Naive thymus-derived CD8-positive, alpha-beta T cell (primary cell): ENCODE measurements around the gene SFMBT1. TPM values are rescaled to one million over a fixed set of nuclear protein-coding genes. Genes with fewer than 3 reads are reported as not detected.
A peak's percentile ranks its signal among the peaks of the same experiment; 100 is the strongest.

Source experiments
- ATAC-seq, 2 donors: fragments of 150-1000 bp; cut with Tn5 transposase in 1 of 2; sonication (Bioruptor Pico), chemical (Tn5 transposase) in 1 of 2; 1 replicate in 1 of 2; 2 replicates in 1 of 2; pipeline ENCODE4 v1.10.0; 2021; ENCODE audit warnings: mild to moderate bottlenecking in 2 of 2, moderate library complexity in 2 of 2
- POLR2A ChIA-PET: fragments of 350-600 bp; sonication (Branson Sonifier 250); formaldehyde crosslinking; loops from one replicate; lab custom pipeline; 2021; ENCODE audit warnings: antibody characterized with exemption; lab: Charles Lee
- DNase-seq, 10 donors: peaks; one replicate each; pipeline versions ENCODE4 v3.0.0 to v3.0.0-alpha.2; 2020 to 2022
- H3K27ac Mint-ChIP-seq, 10 donors: one replicate each; pipeline ENCODE4 v1.8.0; 2020 to 2022; ENCODE audit warnings: mild to moderate bottlenecking in 10 of 10, mixed read lengths in 10 of 10, moderate library complexity in 4 of 10, inconsistent platforms in 1 of 10
- H3K27me3 Mint-ChIP-seq, 5 donors: one replicate each; pipeline ENCODE4 v1.8.0; 2021 to 2022; ENCODE audit warnings: mixed read lengths in 5 of 5
- H3K36me3 Mint-ChIP-seq, 3 donors: one replicate each; pipeline ENCODE4 v1.8.0; 2020 to 2022; ENCODE audit warnings: mixed read lengths in 3 of 3, mild to moderate bottlenecking in 2 of 3, inconsistent platforms in 1 of 3
- H3K4me1 Mint-ChIP-seq, 4 donors: one replicate each; pipeline ENCODE4 v1.8.0; 2021 to 2022; ENCODE audit warnings: mixed read lengths in 4 of 4
- H3K4me3 Mint-ChIP-seq, 10 donors: one replicate each; pipeline ENCODE4 v1.8.0; 2020 to 2022; ENCODE audit warnings: mild to moderate bottlenecking in 10 of 10, mixed read lengths in 10 of 10, moderate library complexity in 6 of 10, inconsistent platforms in 1 of 10
- H3K9me3 Mint-ChIP-seq, 9 donors: one replicate each; pipeline ENCODE4 v1.8.0; 2020 to 2022; ENCODE audit warnings: mixed read lengths in 9 of 9, mild to moderate bottlenecking in 3 of 9, inconsistent platforms in 1 of 9, moderate library complexity in 1 of 9
- polyA plus RNA-seq, 3 donors: library from polyadenylated mRNA; unstranded; fragments of 300-500 nt; fragmentation: Illumina TruSeq; gene quantifications; one replicate each; pipeline ENCODE4 v1.2.3, GENCODE V29; 2021
- total RNA-seq, 8 experiments: library from RNA in 2 of 8; stranded (reverse) in 2 of 8; gene quantifications; one replicate each; pipeline ENCODE4 v1.2.3 and lab custom pipeline; 2021 to 2026

SFMBT1 gene
- total and polyA plus RNA-seq, 5 experiments from 2014 or later = 13.4 to 35.5 (median 29.7) TPM

DNA sequence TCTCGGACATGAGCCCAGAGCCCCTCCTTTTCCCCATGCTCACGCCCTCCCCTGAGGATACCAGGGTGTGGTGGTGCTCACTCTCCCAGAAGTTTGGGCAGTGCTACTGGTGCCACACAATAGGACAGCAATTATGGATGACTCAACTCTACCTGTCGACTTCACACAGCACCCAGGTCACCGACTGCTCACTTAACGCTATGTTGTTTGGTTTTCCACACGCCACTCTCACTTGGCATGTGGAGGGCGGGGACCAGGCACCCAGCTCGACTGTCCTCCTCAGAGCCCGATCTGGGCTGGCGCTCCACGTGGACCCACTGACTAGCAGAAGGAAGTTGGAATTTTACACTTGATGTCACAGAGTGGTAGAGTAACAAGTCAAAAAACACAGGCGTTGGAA lies 179.4 kb downstream of the SFMBT1 start:
- POLR2A ChIA-PET = no interaction called here
- DNase-seq (no peak), ATAC-seq (no peak)
- Mint-ChIP-seq H3K4me3 (no peak overlapping the region), H3K27ac (no peak overlapping the region), H3K36me3 (peaks cover 8 to 17% (median 15%) of the 10 kb centered on the region in 3 donors), H3K27me3 (no peaks in the 10 kb centered on the region), H3K9me3 (peaks cover 3 to 20% (median 11%) of the 10 kb centered on the region in 9 donors), H3K4me1 (peaks cover 1 to 22% (median 8%) of the 10 kb centered on the region in 4 donors)

DNA sequence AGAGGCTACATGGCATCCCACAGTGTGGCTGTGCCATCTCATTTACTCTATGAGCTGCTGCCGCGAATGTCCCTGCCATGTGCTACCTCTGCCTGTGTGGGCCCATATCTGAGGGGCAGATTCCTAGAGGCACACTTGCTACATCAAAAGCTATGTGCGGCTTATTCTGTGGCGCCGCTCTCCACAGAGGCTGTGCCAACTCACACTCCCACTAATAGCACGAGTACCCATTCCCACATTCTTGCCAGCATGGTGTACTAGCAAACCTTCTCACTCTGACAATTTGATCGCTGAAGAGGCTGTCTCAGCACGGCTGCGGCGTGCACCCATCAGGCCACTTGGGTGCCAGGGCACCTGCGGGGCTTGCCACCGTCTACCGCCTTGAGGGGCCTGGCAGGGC lies 179.9 kb downstream of the SFMBT1 start:
- DNase-seq (no peak), ATAC-seq (no peak)
- Mint-ChIP-seq H3K36me3 (peaks cover 8 to 17% (median 15%) of the 10 kb centered on the region in 3 donors), H3K27me3 (no peaks in the 10 kb centered on the region), H3K27ac (no peak overlapping the region), H3K4me1 (peaks cover 1 to 22% (median 7%) of the 10 kb centered on the region in 4 donors), H3K9me3 (peaks cover 3 to 20% (median 11%) of the 10 kb centered on the region in 9 donors), H3K4me3 (no peak overlapping the region)
- POLR2A ChIA-PET = no interaction called here

DNA sequence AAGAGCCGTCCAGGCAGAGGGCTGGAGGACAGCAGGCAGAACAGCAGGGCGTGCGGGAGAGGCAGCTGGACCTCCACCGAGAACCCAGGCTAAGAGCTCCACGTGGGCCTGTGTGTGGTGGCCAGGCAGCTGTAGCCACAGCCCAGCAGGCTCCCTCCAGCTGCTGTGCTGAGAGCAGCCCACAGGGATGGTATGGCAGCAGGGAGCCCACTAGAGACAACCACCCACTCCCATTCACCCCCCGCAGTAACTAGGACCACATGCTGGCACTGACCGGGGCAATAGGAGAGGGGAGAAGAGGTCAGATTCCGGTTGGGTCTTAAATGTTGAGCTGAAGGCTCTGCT lies 185.5 kb downstream of the SFMBT1 start:
- no peak overlapping the region for H3K4me3 Mint-ChIP-seq
- ATAC-seq (no peak), DNase-seq (peak in 1 of 10 donors; percentile 54)
- peaks cover 0 to 11% (median 3%) of the 10 kb centered on the region in 3 donors for H3K36me3 Mint-ChIP-seq
- H3K27ac Mint-ChIP-seq = peak overlapping the region in 3 of 10 donors; percentile 7 to 41 (median 24)
- POLR2A ChIA-PET = interaction anchor here (1.4 kb wide), 1 partner anchor 36 kb away, joined by 3 read pairs; no protein-coding TSS in a partner anchor
- peaks cover 0 to 16% (median 3%) of the 10 kb centered on the region in 9 donors for H3K9me3 Mint-ChIP-seq
- no peaks in the 10 kb centered on the region for H3K27me3 Mint-ChIP-seq
- peaks cover 0 to 25% (median 11%) of the 10 kb centered on the region in 4 donors for H3K4me1 Mint-ChIP-seq

DNA sequence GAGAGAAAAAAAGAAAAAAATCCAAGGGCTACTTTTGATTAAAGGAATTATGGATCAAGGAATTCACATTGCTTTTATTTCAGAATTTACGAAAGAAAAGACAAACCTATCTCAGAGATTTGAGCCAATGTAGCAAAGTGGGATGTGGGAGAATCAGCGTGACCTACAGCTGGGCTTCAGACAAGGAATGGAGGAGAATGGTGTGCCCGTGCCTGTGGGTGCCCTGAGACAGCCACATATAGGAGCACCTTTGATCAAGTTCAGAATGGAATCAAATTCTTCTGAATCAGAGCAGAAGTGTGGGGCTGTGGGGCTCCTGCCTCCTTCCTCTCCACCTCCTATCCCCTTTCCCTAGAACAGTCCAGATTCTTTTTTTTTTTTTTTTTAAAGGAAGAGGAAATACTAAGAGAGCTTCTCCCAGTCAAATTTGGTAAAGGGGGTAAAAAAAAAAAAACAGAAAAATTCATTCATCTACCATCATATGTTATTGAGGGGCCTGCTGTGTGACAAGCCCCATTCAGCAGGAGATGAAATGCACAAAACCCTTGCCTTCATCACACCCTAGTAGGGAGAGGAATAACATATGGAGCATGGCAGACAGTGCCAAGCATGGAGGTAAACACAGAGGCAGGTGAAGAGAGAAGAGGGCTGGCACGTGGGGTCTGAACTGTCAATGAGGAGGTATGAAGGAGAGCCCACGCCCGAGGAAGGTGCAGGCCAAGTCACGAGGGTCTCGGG lies 186.0 kb downstream of the SFMBT1 start:
- H3K9me3 Mint-ChIP-seq = peaks cover 0 to 10% (median 0%) of the 10 kb centered on the region in 9 donors
- DNase-seq (no peak), ATAC-seq (no peak)
- H3K4me3 Mint-ChIP-seq = no peak overlapping the region
- peaks cover 0 to 25% (median 11%) of the 10 kb centered on the region in 4 donors for H3K4me1 Mint-ChIP-seq
- POLR2A ChIA-PET = interaction anchor here (1.4 kb wide), 1 partner anchor 37 kb away, joined by 3 read pairs; no protein-coding TSS in a partner anchor
- H3K27ac Mint-ChIP-seq = peak overlapping the region in 3 of 10 donors; percentile 7 to 41 (median 24)
- H3K36me3 Mint-ChIP-seq = peaks cover 0 to 12% (median 0%) of the 10 kb centered on the region in 3 donors
- H3K27me3 Mint-ChIP-seq = no peaks in the 10 kb centered on the region

DNA sequence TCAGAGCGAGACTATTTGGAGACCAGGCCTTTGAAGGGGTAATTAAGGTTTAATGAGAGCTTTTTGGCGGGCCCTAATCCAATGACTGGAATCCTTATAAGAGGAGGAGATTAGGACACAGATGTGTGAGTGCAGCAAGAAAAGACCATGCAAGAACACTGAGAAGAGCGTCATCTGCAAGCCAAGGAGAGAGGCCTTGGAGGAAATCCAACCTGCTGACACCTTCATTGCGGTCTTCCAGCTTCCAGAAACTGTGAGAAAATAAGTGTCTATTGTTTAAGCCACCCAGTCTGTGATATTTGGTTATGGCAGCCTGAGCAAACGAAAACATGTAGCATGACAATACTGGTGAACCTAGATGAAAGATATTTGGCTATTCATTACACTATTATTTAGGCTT lies 188.0 kb downstream of the SFMBT1 start:
- POLR2A ChIA-PET = no interaction called here
- Mint-ChIP-seq H3K27me3 (no peaks in the 10 kb centered on the region), H3K4me1 (peaks cover 0 to 24% (median 11%) of the 10 kb centered on the region in 4 donors), H3K36me3 (peaks cover 0 to 16% (median 0%) of the 10 kb centered on the region in 3 donors), H3K4me3 (no peak overlapping the region), H3K27ac (no peak overlapping the region), H3K9me3 (no peaks in the 10 kb centered on the region)
- no peak for ATAC-seq
- no peak for DNase-seq

DNA sequence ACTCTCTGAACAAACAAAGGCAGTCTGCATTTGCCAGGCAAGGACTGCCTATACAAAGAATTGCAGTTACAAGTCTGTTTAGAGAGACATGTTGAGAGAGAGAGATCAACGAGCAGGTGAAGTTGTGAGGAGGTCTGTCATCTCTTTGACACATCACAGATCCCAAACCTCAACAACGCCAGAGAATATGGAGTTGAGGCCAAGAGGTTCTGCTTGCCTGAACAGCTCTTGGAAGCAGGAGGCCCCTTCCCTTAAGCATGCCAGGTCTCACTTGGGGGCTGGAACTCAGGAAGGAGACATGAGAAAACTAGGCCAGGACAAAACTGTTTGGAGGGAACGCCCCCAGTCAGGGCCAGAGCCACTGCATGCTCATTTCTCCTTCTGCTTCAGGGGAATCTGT lies 188.7 kb downstream of the SFMBT1 start:
- Mint-ChIP-seq H3K4me3 (no peak overlapping the region), H3K27ac (no peak overlapping the region), H3K36me3 (peaks cover 0 to 24% (median 2%) of the 10 kb centered on the region in 3 donors), H3K4me1 (peaks cover 0 to 17% (median 10%) of the 10 kb centered on the region in 4 donors), H3K27me3 (no peaks in the 10 kb centered on the region), H3K9me3 (no peaks in the 10 kb centered on the region)
- no peak for ATAC-seq
- POLR2A ChIA-PET = no interaction called here
- no peak for DNase-seq

DNA sequence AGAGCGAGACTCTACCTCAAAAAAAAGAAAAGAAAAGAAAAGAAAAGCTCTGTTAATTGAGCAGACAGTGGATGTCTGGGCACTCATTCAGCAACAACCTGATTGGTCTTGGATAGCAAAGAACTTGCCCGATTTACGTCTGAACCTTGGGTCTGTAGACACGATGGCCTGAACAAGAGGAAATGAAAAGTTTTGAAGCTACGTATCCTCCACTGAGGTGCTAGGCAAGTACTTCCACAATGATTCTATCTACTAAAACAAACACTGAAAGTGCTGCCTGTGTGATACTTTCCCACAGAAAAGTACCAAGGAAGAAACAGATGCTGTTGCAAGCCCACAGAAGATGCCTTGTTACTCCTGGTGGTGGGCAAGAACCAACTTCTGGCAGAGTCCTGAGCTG lies 189.2 kb downstream of the SFMBT1 start:
- Mint-ChIP-seq H3K27ac (no peak overlapping the region), H3K27me3 (no peaks in the 10 kb centered on the region), H3K4me1 (peaks cover 0 to 13% (median 8%) of the 10 kb centered on the region in 4 donors), H3K9me3 (no peaks in the 10 kb centered on the region), H3K4me3 (no peak overlapping the region), H3K36me3 (peaks cover 0 to 28% (median 5%) of the 10 kb centered on the region in 3 donors)
- DNase-seq = no peak
- POLR2A ChIA-PET = no interaction called here
- no peak for ATAC-seq

DNA sequence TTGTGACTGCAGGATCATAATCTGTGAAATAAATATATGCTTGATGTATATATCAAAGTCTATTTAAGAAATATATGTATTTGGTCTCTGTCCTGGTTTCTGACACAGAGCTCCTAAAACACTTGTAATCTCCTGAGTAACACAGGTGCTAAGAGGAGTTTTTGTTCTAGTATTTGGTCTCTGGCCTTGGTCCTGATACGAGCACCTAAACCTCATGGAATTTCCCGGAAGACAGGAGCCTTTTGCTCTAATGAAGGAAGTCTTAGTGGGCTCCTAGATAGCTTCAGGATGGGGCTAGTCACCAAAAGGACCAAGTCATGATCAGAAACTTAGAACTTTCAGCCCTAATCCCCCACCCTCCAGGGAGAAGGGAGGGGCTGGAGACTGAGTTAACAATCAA lies 191.9 kb downstream of the SFMBT1 start:
- DNase-seq = no peak
- no peak overlapping the region for H3K4me3 Mint-ChIP-seq
- peaks cover 0 to 41% (median 5%) of the 10 kb centered on the region in 3 donors for H3K36me3 Mint-ChIP-seq
- no peaks in the 10 kb centered on the region for H3K9me3 Mint-ChIP-seq
- H3K27ac Mint-ChIP-seq = no peak overlapping the region
- no peak for ATAC-seq
- H3K4me1 Mint-ChIP-seq = peaks cover 0 to 5% (median under 1%) of the 10 kb centered on the region in 4 donors
- no peaks in the 10 kb centered on the region for H3K27me3 Mint-ChIP-seq
- POLR2A ChIA-PET = interaction anchor here (0.6 kb wide), 1 partner anchor 229 kb away, joined by 10 read pairs; no protein-coding TSS in a partner anchor

Other genes with a start within 250 kb of the SFMBT1 start
- 10 to 100 TPM; 28.8 to 32.6 TPM for gene ITIH4, start 215.4 kb downstream of the SFMBT1 start, total RNA-seq
- gene ITIH4, start 215.4 kb downstream of the SFMBT1 start, polyA plus RNA-seq = under 1 TPM in 2 of 3 donors, not detected in 1; 0.05 to 0.60 TPM
- 1 to 10 TPM in 1 of 2 experiments, not detected in 1; 3.4 TPM for gene MUSTN1, start 211.1 kb downstream of the SFMBT1 start, total RNA-seq
- under 1 TPM in 1 of 3 donors, not detected in 2; 0.68 TPM for gene MUSTN1, start 211.1 kb downstream of the SFMBT1 start, polyA plus RNA-seq
- 10 to 100 TPM; 19.5 to 26.5 TPM for gene STIMATE, start 148.5 kb downstream of the SFMBT1 start, total RNA-seq
- gene STIMATE, start 148.5 kb downstream of the SFMBT1 start, polyA plus RNA-seq = 1 to 10 TPM; 5.1 to 6.3 (median 5.3) TPM
- 10 to 100 TPM; 24.1 to 28.1 TPM for gene RFT1, start 84.4 kb upstream of the SFMBT1 start, total RNA-seq
- 10 to 100 TPM; 16.4 to 26.3 (median 22.4) TPM for gene RFT1, start 84.4 kb upstream of the SFMBT1 start, polyA plus RNA-seq
- gene PRKCD, start 115.1 kb upstream of the SFMBT1 start, total RNA-seq = 10 to 100 TPM; 11.0 to 11.8 TPM
- gene PRKCD, start 115.1 kb upstream of the SFMBT1 start, polyA plus RNA-seq = 10 to 100 TPM in 2 of 3 donors, 1 to 10 TPM in 1; 5.5 to 12.2 (median 10.4) TPM
- gene TKT, start 209.9 kb upstream of the SFMBT1 start, total RNA-seq = 10 to 100 TPM; 93.9 to 97.0 TPM
- 10 to 100 TPM; 51.1 to 73.1 (median 69.7) TPM for gene TKT, start 209.9 kb upstream of the SFMBT1 start, polyA plus RNA-seq